Caki2 (cell line): Measurements from ENCODE around the gene FYN. TPM values are rescaled to one million over a fixed set of nuclear protein-coding genes. Genes with fewer than 3 reads are reported as not detected.

Source experiments
- DNase-seq: peaks from one replicate; pipeline ENCODE4 v3.0.0-alpha.2; 2015; ENCODE audit warnings: low read depth
- in situ Hi-C: cut with HindIII; loops from 2 replicates; pipeline ENCODE4 v1.10.0; 2016; ENCODE audit warnings: low sequenced_read_pairs, low pct_unique_long_range_greater_than_20kb, mixed read lengths
- total RNA-seq: library from RNA; depleted of rRNA; stranded (reverse); fragments of >200 nt; shearing (Covaris generic); gene quantifications from 2 replicates; pipeline ENCODE4 v1.2.3, GENCODE V29; 2014; ENCODE audit warnings: low replicate concordance

The FYN gene
- total RNA-seq, 1 experiment from 2014 or later: not detected

GRCh38 chr6:111823012-111823411, 50.2 kb downstream of the FYN start:
- no peak for DNase-seq
- in situ Hi-C loops: no loop called here

GRCh38 chr6:111819458-111819857, 53.8 kb downstream of the FYN start:
- in situ Hi-C loops: no loop called here
- DNase-seq: no peak

- DNase-seq: no peak
Observed at GRCh38 chr6:111818539-111819226, 54.6 kb downstream of the FYN start.

GRCh38 chr6:111817451-111818120, 55.7 kb downstream of the FYN start:
- in situ Hi-C loops: no loop called here
- DNase-seq: no peak

More at GRCh38 chr6:111818539-111819226, 54.6 kb downstream of the FYN start:
- in situ Hi-C loops: no loop called here

- in situ Hi-C loops: no loop called here
- no peak for DNase-seq
Observed at GRCh38 chr6:111813677-111814310, 59.5 kb downstream of the FYN start.

GRCh38 chr6:111813237-111813636, 60.0 kb downstream of the FYN start:
- in situ Hi-C loops: no loop called here
- DNase-seq: no peak

- in situ Hi-C loops: no loop called here
- DNase-seq: no peak
Observed at GRCh38 chr6:111812060-111813038, 60.9 kb downstream of the FYN start.

- in situ Hi-C loops: no loop called here
- DNase-seq: no peak
Observed at GRCh38 chr6:111810294-111811131, 62.7 kb downstream of the FYN start.

GRCh38 chr6:111809766-111810165, 63.5 kb downstream of the FYN start:
- in situ Hi-C loops: no loop called here
- DNase-seq: no peak

- DNase-seq: no peak
- in situ Hi-C loops: no loop called here
Observed at GRCh38 chr6:111809264-111809663, 64.0 kb downstream of the FYN start.

GRCh38 chr6:111808493-111808892, 64.8 kb downstream of the FYN start:
- no peak for DNase-seq
- in situ Hi-C loops: no loop called here

- no peak for DNase-seq
- in situ Hi-C loops: no loop called here
Observed at GRCh38 chr6:111806561-111807497, 66.4 kb downstream of the FYN start.

GRCh38 chr6:111806165-111806547, 67.1 kb downstream of the FYN start:
- in situ Hi-C loops: no loop called here

GRCh38 chr6:111805511-111806164, 67.6 kb downstream of the FYN start:
- in situ Hi-C loops: no loop called here
- DNase-seq: peak; percentile 21

More at GRCh38 chr6:111806165-111806547, 67.1 kb downstream of the FYN start:
- DNase-seq: no peak

GRCh38 chr6:111804627-111805235, 68.5 kb downstream of the FYN start:
- in situ Hi-C loops: no loop called here
- DNase-seq: no peak

GRCh38 chr6:111803804-111804203, 69.4 kb downstream of the FYN start:
- in situ Hi-C loops: no loop called here
- DNase-seq: no peak
